Ishikawa (cell line): ENCODE measurements around the gene SCGB1A1.

Source experiments
- CEBPB ChIP-seq: IDR thresholded peaks from 2 replicates; pipeline ENCODE4 v1.6.1; 2012
- CREB1 ChIP-seq: IDR thresholded peaks from 2 replicates; pipeline ENCODE4 v1.6.1; 2012; ENCODE audit warnings: low read depth
- EGR1 ChIP-seq: IDR thresholded peaks from 2 replicates; pipeline ENCODE4 v1.6.1; 2012
- EP300 ChIP-seq: IDR thresholded peaks from 2 replicates; pipeline ENCODE4 v1.6.1; 2012; ENCODE audit warnings: borderline replicate concordance
- FOXM1 ChIP-seq: IDR thresholded peaks from 2 replicates; pipeline ENCODE4 v1.6.1; 2012; ENCODE audit warnings: low read depth, borderline replicate concordance
- MAX ChIP-seq: IDR thresholded peaks from 2 replicates; pipeline ENCODE4 v1.6.1; 2012
- NFIC ChIP-seq: IDR thresholded peaks from 2 replicates; pipeline ENCODE4 v1.6.1; 2012
- RAD21 ChIP-seq: IDR thresholded peaks from 2 replicates; pipeline ENCODE4 v1.6.1; 2012; ENCODE audit warnings: low read depth
- REST ChIP-seq: IDR thresholded peaks from 2 replicates; pipeline ENCODE4 v1.6.1; 2012; ENCODE audit warnings: low read depth, mild to moderate bottlenecking
- TAF1 ChIP-seq: IDR thresholded peaks from 2 replicates; pipeline ENCODE4 v1.6.1; 2012; ENCODE audit warnings: low read depth, mild to moderate bottlenecking
- TCF12 ChIP-seq: IDR thresholded peaks from 2 replicates; pipeline ENCODE4 v1.6.1; 2012; ENCODE audit warnings: low read depth
- TEAD4 ChIP-seq: IDR thresholded peaks from 2 replicates; pipeline ENCODE4 v1.6.1; 2012
- USF1 ChIP-seq: IDR thresholded peaks from 2 replicates; pipeline ENCODE4 v1.6.1; 2012
- YY1 ChIP-seq: IDR thresholded peaks from 2 replicates; pipeline ENCODE4 v1.6.1; 2012; ENCODE audit warnings: low read depth
- ZBTB7A ChIP-seq: IDR thresholded peaks from 2 replicates; pipeline ENCODE4 v1.6.1; 2012; ENCODE audit warnings: low read depth

The SCGB1A1 gene

GRCh38 chr11:62395885-62396551 lies 22.8 kb upstream of the SCGB1A1 start:
- TF ChIP-seq TAF1 = no peak
- no peak for TF ChIP-seq FOXM1
- TF ChIP-seq YY1 = no peak
- no peak for TF ChIP-seq NFIC
- no peak for TF ChIP-seq ZBTB7A
- no peak for TF ChIP-seq EGR1
- no peak for TF ChIP-seq REST
- TF ChIP-seq MAX = no peak

GRCh38 chr11:62398011-62398994 lies 20.5 kb upstream of the SCGB1A1 start:
- TF ChIP-seq FOXM1 (no peak), REST (no peak), ZBTB7A (no peak), YY1 (no peak), NFIC (no peak), TCF12 (no peak), EGR1 (no peak), TAF1 (no peak), EP300 (no peak), MAX (no peak), CEBPB (no peak), CREB1 (no peak), USF1 (no peak), RAD21 (no peak), TEAD4 (no peak)

GRCh38 chr11:62399172-62399877 lies 19.5 kb upstream of the SCGB1A1 start:
- TF ChIP-seq TEAD4 = no peak
- no peak for TF ChIP-seq TCF12
- TF ChIP-seq EP300 = no peak
- no peak for TF ChIP-seq FOXM1
- TF ChIP-seq ZBTB7A = no peak
- TF ChIP-seq CREB1 = no peak
- no peak for TF ChIP-seq USF1
- no peak for TF ChIP-seq NFIC
- no peak for TF ChIP-seq TAF1
- no peak for TF ChIP-seq MAX
- TF ChIP-seq RAD21 = no peak
- no peak for TF ChIP-seq EGR1
- no peak for TF ChIP-seq REST
- TF ChIP-seq YY1 = no peak
- TF ChIP-seq CEBPB = no peak
